ENCODE results near the gene MYO18A.

- TF ChIP-seq CTCF (IDR thresholded peaks at IDR 0.05; ENCODE audit: insufficient read depth, low read depth, low read length) (no peak), EZH2 (IDR thresholded peaks at IDR 0.05; ENCODE audit: insufficient read depth, low read length) (no peak)
Observed at GRCh38 chr17:29069526-29070041, 110.6 kb downstream of the MYO18A start.
